Hippocampal formation (tissue), 2 donors: ENCODE data around the gene FOXI1.

Source experiments
- DNase-seq, 2 donors: peaks; one replicate each; lab custom pipeline; 2025; lab: John Stamatoyannopoulos, UW

FOXI1 gene

GRCh38 chr5:170150713-170151096 lies 45.0 kb downstream of the FOXI1 start:
- no peak for DNase-seq

GRCh38 chr5:170151097-170151831 lies 45.6 kb downstream of the FOXI1 start:
- DNase-seq = no peak

GRCh38 chr5:170152767-170153166 lies 47.1 kb downstream of the FOXI1 start:
- no peak for DNase-seq

- DNase-seq = no peak
Observed at GRCh38 chr5:170154297-170154696, 48.6 kb downstream of the FOXI1 start.

- no peak for DNase-seq
Observed at GRCh38 chr5:170154744-170155143, 49.0 kb downstream of the FOXI1 start.

GRCh38 chr5:170155771-170156170 lies 50.1 kb downstream of the FOXI1 start:
- DNase-seq = no peak

GRCh38 chr5:170159101-170159698 lies 53.5 kb downstream of the FOXI1 start:
- no peak for DNase-seq
